ENCODE measurements around the gene TAC1. TPM values are rescaled to one million over a fixed set of nuclear protein-coding genes. Genes with fewer than 3 reads are reported as not detected.
A peak's percentile ranks its signal among the peaks of the same experiment; 100 is the strongest.
"Not testable (repeated sequence)": the region's sequence is repeated elsewhere in the genome, so short reads cannot be mapped to it uniquely, and the experiment has no call there.

Gene TAC1, protein sequence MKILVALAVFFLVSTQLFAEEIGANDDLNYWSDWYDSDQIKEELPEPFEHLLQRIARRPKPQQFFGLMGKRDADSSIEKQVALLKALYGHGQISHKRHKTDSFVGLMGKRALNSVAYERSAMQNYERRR
- under 1 TPM; 0.37 to 0.96 (median 0.56) TPM for polyA plus RNA-seq (ENCODE audit: insufficient read length in 3 of 3)
- long read RNA-seq, donor 1, result 0 reads
- long read RNA-seq, donor 2, result 0 reads
- long read RNA-seq, donor 3, result 0 reads
- long read RNA-seq, donor 4, partial matches to known transcripts, result 0 of 1 reads
- long read RNA-seq, donor 4, other reads (novel, unspliced or antisense), result 0 of 1 reads
- long read RNA-seq, donor 5, result 0 reads
- long read RNA-seq, donor 6, result 0 reads
- long read RNA-seq, donor 7, result 0 reads
- long read RNA-seq, donor 8, partial matches to known transcripts, result 0 of 4 reads
- long read RNA-seq, donor 8, other reads (novel, unspliced or antisense), result 0 of 4 reads
- long read RNA-seq, donor 9, result 0 reads
- long read RNA-seq, donor 10, result 0 reads
- long read RNA-seq, donor 11, result 0 reads
- long read RNA-seq, donor 12, partial matches to known transcripts, result 0 of 1 reads
- long read RNA-seq, donor 12, other reads (novel, unspliced or antisense), result 0 of 1 reads
- long read RNA-seq, donor 13, result 0 reads
- long read RNA-seq, donor 14, result 0 reads
- long read RNA-seq, donor 15, partial matches to known transcripts, result 0 of 2 reads
- long read RNA-seq, donor 15, other reads (novel, unspliced or antisense), result 0 of 2 reads
- long read RNA-seq, donor 16, result 0 reads

DNA sequence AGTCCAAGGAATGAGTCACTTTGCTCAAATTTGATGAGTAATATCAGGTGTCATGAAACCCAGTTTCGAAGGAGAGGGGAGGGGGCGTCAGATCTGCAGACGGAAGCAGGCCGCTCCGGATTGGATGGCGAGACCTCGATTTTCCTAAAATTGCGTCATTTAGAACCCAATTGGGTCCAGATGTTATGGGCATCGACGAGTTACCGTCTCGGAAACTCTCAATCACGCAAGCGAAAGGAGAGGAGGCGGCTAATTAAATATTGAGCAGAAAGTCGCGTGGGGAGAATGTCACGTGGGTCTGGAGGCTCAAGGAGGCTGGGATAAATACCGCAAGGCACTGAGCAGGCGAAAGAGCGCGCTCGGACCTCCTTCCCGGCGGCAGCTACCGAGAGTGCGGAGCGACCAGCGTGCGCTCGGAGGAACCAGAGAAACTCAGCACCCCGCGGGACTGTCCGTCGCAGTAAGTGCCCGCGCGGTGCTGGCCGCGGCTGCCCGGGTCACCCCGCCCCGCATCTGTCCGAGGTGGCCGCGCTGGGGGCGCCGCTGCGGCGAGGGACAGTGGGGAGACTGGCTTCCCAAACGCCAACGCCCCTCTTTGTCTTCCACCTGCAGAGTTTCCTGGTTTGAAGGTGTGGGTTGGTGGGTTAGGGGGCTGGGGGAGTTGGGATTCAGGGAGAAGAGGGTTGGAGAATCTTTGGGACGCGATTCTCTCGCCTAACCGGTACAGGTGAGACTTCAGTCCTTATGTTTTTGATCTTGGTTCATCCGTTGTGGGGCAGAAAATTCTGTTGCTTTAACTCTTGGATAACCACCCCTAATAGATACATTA is at the start of gene TAC1:
Gene TAC1, plus strand, starts transcription at position 351 of the 829 bp plus-strand sequence. CDS start 527 bp downstream, outside the sequence.
- DNase-seq, result peak; percentile 21

DNA sequence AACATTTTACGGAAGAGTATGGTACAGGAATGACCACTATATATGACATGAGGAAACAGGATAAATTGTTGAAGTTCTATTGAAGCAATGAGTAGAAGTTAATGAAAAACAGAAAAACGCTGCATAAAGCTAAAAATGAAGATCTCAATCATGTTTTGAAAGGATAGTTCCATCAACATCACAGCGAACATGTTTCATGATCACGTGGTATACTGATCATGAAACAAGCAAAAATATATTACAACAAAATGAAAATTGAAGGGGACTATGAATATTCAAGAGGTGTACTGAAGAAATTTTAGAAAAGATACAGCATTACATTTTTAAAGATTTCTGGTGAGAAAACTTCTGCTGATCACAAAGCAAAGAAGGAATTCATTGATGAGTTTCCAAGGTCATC is 45.9 kb upstream of the TAC1 start:
- no peak for DNase-seq

DNA sequence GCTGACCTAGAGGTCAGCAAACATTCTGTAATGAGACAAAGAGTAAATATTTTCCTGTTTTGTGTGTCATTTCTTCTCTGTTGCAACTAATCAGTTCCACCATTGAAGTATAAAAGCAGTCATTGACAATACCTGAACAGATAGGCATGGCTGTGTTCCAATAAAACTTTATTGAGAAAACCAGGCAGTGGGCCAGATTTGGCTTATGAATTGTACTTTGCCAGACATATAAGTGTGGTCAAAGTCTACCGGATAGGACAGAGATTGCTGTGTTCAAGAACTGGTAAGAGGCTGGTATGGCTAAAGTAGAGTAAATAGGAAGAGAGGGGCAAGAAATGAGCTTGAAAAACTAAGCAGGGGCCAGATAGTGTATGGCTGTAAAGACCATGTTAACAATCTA is 38.3 kb upstream of the TAC1 start:
- DNase-seq, result no peak

DNA sequence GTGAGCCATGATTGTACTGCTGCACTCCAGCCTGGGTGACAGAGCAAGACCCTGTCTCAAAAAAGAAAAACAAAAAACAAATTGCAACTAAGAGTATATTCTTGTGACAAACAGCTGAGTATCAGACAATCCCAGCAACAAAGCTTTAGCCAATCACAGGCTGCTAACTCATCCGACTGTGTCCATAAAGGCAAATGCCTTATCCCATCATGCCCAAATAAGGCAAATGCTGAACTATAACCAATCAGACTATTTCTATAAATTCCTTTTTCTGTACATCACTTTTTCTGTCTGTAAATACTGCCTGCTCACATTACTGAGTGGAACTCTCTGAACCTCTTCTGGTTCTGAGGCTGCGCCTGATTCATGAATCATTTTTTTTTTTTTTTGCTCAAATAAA is 37.5 kb upstream of the TAC1 start:
- no peak for DNase-seq

DNA sequence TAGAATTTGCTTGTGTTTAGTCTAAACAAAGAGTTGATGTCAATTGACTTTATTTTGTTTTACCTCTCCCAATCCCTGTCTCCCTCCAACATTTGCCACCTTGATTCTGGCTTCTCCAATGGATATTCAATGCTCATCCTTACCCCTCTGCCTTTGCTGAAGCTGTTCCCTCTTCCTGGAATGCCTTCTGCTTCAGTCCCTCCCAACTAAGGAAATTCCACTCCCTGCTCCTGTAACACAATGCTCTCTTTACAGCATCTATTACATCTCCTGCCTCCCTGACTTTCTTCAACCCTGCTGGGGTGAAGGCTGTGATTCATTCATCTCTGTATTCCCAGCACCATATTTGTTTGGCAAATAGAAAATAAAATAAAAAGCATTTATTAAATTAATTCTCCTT is 34.5 kb upstream of the TAC1 start:
- DNase-seq, result no peak

DNA sequence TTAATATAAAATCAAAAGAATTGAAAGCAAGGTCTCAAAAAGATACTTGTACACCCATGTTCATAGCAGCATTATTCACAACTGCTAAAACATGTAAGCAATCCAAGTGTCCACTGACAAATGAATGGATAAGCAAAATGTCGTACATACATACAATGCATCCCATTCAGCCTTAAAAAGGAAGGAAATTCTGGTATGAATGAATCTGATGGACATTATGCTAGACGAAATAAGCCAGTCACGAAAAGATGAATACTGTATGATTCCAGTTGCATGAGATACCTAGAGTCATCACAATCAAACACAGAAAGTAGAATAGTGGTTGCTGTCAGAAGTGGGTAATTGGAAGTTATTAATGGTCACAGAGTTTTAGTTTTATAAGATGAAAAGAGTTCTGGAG is 9.5 kb upstream of the TAC1 start:
- no peak for DNase-seq

DNA sequence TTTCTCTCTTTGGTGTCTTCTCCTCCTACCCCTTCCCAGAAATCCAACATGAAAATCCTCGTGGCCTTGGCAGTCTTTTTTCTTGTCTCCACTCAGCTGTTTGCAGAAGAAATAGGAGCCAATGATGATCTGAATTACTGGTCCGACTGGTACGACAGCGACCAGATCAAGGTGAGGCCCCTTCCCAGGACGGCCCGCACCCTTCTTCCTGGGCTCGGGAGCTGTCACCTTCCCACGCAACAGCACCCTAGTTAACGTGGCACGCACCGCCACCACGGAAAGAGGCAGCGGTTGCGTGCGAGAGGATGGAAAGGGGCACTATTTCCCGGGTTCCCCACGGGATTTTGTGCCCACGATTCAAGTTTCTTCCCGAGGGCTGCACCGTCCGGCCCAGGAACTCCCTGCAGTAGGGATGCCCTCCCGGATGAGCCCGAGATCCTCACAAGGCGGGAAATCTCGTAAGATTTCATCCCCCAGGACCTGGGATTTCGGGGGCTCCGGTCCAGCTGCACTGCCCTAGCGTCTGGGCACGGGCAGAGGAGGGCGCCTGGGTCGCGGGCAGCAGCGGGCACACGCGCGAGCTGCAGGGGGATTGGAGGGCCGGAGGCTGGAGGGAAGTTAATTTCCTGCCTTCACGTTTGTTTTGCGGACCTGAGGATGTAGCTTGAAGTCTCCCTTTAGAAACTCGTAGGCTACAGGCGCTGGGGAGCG is 834 bp downstream of the TAC1 start:
- DNase-seq, result no peak

DNA sequence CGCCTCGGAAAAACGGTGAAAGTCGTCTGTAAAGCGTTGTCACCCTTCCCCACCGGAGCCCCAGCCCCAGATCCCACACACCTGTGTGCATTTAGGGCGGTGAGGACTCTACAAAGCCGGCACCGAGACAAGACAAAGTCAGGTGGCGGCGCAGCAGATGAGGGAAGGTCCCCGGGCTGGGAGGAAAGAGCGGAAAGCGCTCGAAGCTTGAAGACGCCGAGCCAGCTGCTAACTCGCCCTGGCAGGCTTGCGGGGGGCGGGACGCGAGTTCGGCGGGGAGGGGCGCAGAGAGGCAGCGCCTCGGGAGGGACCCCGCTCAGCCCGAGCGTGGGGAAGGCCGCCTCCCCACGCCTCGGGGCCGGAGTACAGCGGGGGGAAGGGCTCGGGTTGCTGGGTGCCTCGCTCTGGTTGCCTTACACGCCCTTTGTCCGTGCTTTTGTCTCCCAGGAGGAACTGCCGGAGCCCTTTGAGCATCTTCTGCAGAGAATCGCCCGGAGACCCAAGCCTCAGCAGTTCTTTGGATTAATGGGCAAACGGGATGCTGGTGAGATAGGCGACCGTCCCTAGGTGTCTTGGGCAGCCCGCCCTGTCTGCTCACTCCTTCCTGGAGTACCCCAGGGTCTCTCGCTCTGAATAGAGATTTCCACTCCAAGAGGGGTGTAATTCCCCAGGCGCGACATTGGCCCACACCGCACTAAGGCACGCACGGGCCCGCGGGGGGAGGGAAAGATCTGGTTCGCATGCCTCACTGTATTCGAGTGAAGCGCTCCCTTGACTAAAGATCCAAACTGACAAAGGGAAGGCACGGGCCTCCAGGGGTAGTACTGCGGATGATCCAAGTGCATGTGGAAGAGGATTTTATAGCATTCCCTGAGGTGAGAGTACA is 1.6 kb downstream of the TAC1 start:
- no peak for DNase-seq

DNA sequence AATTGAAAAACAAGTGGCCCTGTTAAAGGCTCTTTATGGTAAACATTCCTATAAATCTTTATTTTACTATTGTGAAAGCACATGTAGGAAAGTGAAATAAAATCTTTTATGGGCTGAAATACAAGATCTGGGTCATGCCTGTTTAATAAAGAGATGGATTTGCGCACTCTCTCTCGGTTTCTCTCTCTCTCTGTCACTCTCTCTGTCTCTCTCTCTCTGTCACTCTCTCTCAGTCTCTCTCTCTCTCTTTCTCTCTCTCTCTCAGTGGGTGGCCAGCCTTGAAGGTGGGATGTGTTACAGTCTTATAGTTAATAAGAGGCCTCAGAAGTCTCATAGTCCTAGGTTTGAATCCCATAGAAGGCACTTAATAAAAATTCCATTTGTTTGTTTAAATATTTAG is 2.4 kb downstream of the TAC1 start:
- DNase-seq, result no peak

DNA sequence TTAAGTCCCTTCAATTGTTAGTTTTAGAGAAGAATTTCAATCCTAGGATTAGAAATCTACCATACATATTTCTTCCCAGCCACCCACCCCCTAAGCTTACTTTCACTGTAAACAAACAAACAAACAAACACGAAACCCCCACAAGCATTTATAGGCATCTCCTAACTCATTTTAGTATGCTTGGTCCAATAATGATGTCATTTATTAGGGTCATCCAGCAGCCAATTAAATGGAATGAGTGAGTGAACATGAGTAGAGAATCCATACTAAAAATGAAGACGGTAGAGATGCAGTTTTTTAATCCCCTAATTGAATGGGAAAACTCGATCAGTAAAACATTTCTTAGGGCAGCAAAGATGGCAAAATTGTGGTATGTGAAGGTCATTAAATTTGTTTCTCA is 3.2 kb downstream of the TAC1 start:
- no peak for DNase-seq

DNA sequence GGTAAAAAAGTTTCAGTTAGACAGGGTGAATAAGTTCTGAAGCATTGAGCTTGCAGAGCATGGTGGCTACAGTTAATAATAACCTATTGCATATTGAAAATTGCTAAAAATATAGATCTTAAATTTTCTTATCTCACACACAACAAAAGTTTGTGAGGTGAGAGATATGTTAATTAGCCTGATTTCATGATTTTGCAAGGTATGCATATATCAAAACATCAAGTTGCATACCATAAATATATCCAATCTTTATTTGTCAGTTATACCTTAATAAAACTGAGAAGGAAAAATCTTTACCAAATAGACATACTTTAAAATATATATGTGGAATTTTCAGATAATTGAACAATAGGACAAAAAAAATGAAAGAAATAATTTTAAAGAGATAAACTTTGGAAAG is 16.6 kb downstream of the TAC1 start:
- no peak for DNase-seq

DNA sequence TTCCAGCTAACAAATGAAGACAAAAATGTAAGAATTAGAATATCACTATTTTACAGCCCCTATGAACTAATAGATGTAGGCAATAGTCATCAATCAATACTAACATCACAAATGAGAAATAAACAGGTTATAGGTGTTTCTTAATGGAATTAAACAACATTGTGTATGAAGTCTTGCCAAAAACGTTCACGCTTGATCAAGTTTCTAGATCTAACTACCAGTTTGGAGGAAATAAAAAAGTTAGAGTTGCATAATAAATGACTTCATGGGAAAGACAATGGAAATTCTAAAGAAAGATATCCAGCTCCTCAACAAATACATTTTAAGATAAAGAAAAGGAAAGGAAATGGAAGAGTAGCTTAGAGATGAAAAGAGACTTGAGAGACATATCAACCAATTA is 19.7 kb downstream of the TAC1 start:
- no peak for DNase-seq

DNA sequence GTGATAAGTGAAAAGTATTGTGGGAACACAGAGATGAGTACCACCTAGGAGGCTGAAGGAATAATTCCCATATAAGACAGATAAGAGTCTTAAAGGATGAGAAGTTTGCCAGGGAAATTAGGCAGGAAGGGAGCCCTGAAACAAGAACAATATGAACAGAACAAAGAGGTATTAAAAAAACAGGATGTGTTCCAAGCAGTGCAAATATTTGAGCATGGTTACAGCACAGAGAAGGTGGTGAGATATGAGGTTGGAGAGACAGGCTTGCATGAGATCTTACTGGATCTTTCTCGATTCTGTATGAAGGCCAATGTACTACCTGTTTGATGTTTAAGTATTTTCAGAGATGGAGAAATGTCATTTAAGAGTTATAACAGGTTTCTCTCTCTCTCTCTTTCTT is 20.3 kb downstream of the TAC1 start:
- DNase-seq, result no peak

DNA sequence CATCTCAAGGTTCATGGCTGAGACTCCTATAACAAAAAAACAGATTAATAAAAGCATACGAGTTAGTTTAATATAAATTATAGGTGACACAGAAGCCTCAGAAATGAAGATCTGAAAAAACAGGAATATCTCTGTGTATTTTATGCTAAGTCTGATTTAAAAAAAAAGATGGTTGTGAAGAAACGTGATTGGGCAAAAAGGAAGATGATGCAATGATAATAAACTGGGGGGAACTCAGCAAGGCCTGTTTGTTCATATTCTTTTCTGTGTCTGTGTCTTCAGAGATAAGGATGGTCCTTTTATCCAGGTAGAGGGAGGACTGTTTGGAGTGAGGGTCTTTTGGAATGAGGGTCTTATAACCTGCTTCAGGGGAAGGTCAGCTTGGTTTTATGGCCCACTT is 25.9 kb downstream of the TAC1 start:
- no peak for DNase-seq

DNA sequence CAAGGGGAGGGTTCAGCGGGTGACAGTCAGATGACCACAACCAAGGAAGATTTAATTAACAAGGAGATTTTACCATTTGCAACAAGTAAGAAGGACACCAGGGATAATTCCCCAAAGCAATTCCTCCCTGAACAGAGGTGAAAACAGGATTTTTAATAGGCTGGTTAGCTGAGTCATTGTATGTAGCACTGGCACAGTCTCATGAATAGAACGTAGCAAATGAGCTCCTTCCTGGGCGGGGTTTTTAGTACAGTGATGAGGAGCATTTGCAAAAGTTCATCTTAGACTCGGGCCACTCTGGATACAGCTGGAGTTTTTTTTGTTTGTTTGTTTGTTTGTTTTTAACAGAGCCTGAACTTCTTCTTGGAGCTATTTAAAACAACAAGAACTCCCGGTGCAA is 39.0 kb downstream of the TAC1 start:
- no peak for DNase-seq

DNA sequence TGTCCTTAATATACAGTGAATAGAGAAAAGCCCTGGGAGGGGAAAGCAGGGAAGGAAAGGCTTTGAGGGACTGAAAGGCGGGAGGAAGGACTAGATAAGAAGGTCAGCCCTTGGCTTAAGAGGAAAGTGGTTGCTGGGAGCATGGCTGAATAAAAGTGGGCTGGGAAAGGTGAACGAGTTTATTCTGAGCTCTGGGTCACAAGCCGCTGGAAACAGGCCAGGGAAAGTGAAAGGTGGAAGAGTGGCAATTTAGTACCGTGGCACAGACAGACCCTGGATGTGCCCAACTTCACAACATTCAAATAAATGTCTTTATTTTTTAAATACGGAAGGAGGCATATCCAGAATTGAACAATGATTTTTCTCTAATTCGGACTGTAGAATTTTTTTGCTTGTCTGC is 39.7 kb downstream of the TAC1 start:
- DNase-seq, result no peak

DNA sequence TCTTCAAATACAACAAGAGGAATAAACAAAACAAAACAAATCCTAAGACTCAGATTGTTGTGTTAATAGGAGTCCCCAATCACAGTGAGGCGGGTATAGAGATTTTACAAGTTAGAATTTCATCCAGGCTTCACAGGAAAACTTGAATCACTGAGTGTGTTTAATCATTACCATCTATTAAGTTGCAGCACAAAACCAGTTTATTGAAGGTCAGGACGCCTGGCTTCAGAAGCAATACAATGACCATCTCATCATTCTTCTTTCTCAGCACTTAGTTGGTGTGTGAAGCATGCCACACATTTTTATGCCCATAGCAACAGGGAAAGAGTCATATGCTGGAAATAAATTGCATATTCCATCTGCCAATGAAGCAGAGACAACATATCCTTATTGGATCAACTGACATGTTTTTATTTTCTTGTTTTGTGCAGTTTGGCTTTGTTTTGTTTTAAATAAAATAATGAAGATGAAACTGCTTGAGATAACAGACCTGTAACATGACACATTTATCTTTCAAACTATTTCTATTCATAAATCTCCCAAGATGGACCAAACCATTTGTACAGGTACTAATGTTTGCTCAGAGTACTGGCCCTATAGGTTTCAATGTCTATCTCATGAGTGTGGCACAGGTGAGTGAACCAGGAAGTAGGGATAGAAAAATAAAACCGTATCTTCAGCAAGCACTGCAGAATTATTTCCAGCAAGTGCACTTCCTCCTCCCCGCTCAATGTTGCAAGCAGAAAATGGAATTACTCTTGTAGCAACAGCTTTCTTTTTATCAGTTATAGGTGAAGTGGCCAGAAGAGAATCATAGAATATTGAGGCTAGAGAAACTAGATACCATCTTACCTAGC is 40.4 kb downstream of the TAC1 start:
- DNase-seq, result no peak

DNA sequence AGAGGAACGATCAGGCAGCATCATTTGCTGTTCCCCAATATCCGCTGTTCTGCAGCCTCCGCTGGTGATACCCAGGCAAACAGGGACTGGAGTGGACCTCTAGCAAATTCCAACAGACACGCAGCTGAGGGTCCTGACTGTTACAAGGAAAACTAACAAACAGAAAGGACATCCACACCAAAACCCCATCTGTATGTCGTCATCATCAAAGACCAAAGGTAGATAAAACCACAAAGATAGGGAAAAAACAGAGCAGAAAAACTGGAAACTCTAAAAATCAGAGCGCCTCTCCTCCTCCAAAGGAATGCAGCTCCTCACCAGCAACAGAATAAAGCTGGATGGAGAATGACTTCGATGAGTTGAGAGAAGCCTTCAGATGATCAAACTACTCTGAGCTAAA is 54.5 kb downstream of the TAC1 start:
- not testable (repeated sequence) for DNase-seq
